Nephron (organoid): Measurements from ENCODE around the gene ZNF786.

ENCODE experiments used
- H3K27ac Mint-ChIP-seq, 3 experiments: 2 replicates each; pipeline ENCODE4 v1.8.0; 2020; ENCODE audit warnings: mixed read lengths in 3 of 3, mild to moderate bottlenecking in 2 of 3, moderate library complexity in 1 of 3
- H3K27me3 Mint-ChIP-seq: 2 replicates; pipeline ENCODE4 v1.8.0; 2021; ENCODE audit warnings: low read depth, mild to moderate bottlenecking, moderate library complexity, mixed read lengths
- H3K36me3 Mint-ChIP-seq: 2 replicates; pipeline ENCODE4 v1.8.0; 2020; ENCODE audit warnings: low read depth, mixed read lengths
- H3K4me1 Mint-ChIP-seq: 2 replicates; pipeline ENCODE4 v1.8.0; 2020; ENCODE audit warnings: mixed read lengths
- H3K4me3 Mint-ChIP-seq, 3 experiments: 2 replicates each; pipeline ENCODE4 v1.8.0; 2020; ENCODE audit warnings: mild to moderate bottlenecking in 3 of 3, mixed read lengths in 3 of 3, moderate library complexity in 2 of 3
- H3K9me3 Mint-ChIP-seq: 2 replicates; pipeline ENCODE4 v1.8.0; 2020; ENCODE audit warnings: mixed read lengths
- TF ChIP-seq, protein P1 (sequence below), 3 experiments: fragments of 200-600 bp; sonication (generic); IDR thresholded peaks; one replicate each; pipeline ENCODE4 v1.5.0; 2021; ENCODE audit warnings: antibody characterized with exemption in 3 of 3; ENCODE audit not compliant: unreplicated experiment in 3 of 3

Gene ZNF786

DNA sequence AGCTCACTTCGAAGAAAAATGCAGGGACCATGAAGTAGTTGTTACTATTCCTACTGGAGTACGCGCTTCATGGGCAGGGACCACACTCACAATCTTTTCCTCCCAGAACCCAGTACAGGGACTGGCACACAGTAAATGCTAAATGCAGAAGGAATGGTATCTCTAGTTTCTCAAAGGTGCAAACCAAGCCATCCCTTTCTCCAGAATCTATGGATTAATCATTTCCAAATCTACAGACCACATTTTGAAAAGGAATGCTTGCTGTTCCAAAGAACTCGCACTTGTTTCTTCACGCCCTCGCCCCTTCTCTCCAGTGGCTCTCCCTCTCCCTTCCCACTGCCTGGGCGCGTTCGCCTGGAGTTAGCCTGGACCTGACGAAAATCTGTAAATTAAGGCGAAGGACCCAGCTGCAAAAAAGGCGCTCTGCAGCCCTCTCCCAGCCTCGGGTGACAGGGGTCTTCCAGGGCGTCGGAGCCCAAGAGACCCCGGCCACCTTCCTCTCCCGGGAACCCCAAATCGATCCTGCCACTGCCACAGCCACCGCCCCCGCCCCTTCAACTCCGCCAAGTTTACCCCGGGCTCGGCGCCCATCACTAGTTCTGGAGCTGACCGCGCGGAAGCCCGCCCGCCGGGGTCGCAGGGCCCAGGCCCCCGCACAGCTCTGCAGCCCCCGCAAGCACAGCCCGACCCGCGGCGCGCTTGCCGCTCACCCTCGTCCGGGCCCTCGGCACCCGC, 62.7 kb downstream of the ZNF786 start:
- Mint-ChIP-seq H3K9me3 (peaks cover 3% of the 10 kb centered on the region), H3K27me3 (peaks cover 3% of the 10 kb centered on the region), H3K4me3 (peak overlapping the region; percentile 91 to 98 (median 98)), H3K27ac (peak overlapping the region; percentile 90 to 97 (median 97)), H3K36me3 (peaks cover 15% of the 10 kb centered on the region), H3K4me1 (peaks cover 42% of the 10 kb centered on the region)
- TF ChIP-seq, protein P1, sequence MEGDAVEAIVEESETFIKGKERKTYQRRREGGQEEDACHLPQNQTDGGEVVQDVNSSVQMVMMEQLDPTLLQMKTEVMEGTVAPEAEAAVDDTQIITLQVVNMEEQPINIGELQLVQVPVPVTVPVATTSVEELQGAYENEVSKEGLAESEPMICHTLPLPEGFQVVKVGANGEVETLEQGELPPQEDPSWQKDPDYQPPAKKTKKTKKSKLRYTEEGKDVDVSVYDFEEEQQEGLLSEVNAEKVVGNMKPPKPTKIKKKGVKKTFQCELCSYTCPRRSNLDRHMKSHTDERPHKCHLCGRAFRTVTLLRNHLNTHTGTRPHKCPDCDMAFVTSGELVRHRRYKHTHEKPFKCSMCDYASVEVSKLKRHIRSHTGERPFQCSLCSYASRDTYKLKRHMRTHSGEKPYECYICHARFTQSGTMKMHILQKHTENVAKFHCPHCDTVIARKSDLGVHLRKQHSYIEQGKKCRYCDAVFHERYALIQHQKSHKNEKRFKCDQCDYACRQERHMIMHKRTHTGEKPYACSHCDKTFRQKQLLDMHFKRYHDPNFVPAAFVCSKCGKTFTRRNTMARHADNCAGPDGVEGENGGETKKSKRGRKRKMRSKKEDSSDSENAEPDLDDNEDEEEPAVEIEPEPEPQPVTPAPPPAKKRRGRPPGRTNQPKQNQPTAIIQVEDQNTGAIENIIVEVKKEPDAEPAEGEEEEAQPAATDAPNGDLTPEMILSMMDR (IDR thresholded peaks at IDR 0.05; ENCODE audit: unreplicated experiment in 3 of 3): no peak

DNA sequence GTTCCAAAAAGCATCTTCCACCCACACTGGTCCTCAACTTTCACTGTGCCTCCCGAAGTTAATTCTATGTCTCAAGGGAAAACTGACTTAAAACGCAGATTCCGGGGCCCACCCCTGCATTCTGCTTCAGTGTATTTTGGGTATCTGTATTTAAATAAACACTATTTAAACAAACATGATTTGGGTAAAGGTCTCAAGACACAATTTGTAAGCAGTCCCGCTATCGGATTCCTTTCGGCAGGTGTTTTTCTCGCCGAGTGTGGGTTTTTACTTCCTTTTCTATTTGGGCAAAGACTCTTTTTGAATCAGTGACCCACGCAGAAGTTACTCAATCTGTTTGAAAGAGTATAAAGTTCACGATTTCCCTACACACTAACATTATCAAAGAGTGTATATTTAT, 63.5 kb downstream of the ZNF786 start:
- TF ChIP-seq, protein P1 (IDR thresholded peaks at IDR 0.05; ENCODE audit: unreplicated experiment in 3 of 3): no peak
- peak overlapping the region; percentile 91 to 98 (median 98) for H3K4me3 Mint-ChIP-seq
- H3K9me3 Mint-ChIP-seq: peaks cover 3% of the 10 kb centered on the region
- H3K36me3 Mint-ChIP-seq: peaks cover 15% of the 10 kb centered on the region
- peak overlapping the region; percentile 90 to 97 (median 97) for H3K27ac Mint-ChIP-seq
- H3K27me3 Mint-ChIP-seq: peaks cover 3% of the 10 kb centered on the region
- peaks cover 45% of the 10 kb centered on the region for H3K4me1 Mint-ChIP-seq

DNA sequence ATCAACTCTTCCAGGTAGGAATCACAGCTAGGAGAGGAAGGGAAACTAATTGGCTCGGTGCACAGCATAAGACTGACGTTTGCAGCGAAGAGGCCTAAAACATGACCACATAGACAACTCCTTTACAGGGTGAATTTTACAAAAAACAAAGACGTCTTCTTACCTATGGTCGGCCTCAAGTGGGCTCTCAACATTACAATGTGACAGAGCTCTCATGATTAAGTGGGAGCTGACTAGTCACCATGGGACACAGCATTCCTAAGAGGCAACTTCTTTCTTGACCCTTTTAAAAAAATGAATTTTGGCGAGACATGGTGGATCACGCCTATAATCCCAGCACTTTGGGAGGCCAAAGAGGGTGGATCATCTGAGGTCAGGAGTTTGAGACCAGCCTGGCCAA, 66.9 kb downstream of the ZNF786 start:
- Mint-ChIP-seq H3K9me3 (no peaks in the 10 kb centered on the region), H3K4me1 (peaks cover 40% of the 10 kb centered on the region), H3K27ac (peak overlapping the region in 2 of 3 experiments; percentile 16 to 56), H3K36me3 (peaks cover 37% of the 10 kb centered on the region), H3K27me3 (peaks cover 2% of the 10 kb centered on the region), H3K4me3 (peak overlapping the region in 2 of 3 experiments; percentile 3 to 7)
- TF ChIP-seq, protein P1 (IDR thresholded peaks at IDR 0.05; ENCODE audit: unreplicated experiment in 3 of 3): no peak

DNA sequence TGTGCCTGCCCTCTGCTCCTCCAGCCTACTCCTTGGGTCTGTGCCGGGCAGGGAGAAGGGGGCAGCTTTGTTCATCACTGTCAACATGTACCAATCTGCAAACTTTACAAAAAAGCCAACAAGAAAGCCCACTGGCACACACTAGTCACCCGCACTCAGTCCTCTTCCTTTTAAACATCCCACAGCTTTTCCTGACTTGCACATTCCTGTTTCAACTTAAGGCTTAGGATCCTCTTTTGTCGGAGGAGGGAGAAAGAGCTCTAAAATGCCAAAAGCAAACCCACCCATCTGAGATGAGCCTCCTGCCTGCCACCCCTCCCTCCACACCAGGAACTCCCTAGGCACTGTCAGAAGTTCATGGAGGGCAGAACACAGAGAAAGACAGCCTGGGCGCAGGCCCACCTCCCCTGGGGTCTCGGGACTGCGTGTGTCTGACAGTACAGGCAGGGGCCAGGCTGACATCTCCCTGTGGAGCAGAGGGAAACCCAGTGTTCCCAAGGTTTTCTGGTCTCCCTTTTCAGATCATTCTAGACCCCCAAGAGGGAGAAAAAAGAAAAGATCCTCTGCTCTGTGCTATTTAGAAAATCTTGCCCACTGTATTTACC, 67.7 kb downstream of the ZNF786 start:
- Mint-ChIP-seq H3K36me3 (peaks cover 37% of the 10 kb centered on the region), H3K27ac (peak overlapping the region in 2 of 3 experiments; percentile 16 to 56), H3K9me3 (no peaks in the 10 kb centered on the region), H3K27me3 (no peaks in the 10 kb centered on the region), H3K4me1 (peaks cover 38% of the 10 kb centered on the region), H3K4me3 (no peak overlapping the region)
- TF ChIP-seq, protein P1 (IDR thresholded peaks at IDR 0.05; ENCODE audit: unreplicated experiment in 3 of 3): no peak

DNA sequence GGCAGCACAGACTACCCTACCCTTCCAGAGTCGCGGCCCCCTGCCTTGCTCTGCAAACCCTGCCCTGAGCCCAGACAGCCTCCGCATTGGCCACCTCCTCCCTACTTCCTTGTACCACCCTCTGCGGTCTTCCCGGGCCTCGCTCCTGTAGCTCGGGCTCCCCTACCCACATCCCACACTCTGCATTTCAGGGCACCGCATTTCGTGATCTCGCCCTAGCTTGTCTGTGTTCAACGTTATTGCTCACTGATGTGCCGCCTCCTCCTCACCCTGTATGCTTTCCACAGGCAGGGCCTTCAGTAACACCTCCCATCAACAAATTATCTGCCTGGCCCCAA, 68.8 kb downstream of the ZNF786 start:
- Mint-ChIP-seq H3K27me3 (no peaks in the 10 kb centered on the region), H3K9me3 (no peaks in the 10 kb centered on the region), H3K27ac (no peak overlapping the region), H3K4me1 (peaks cover 27% of the 10 kb centered on the region), H3K36me3 (peaks cover 41% of the 10 kb centered on the region), H3K4me3 (no peak overlapping the region)
- TF ChIP-seq, protein P1 (IDR thresholded peaks at IDR 0.05; ENCODE audit: unreplicated experiment in 3 of 3): no peak
